Smooth muscle cell (in vitro differentiated cells): Measurements from ENCODE around the gene RNLS. TPM values are rescaled to one million over a fixed set of nuclear protein-coding genes. Genes with fewer than 3 reads are reported as not detected.

Experiments used
- DNase-seq: peaks from one replicate; lab custom pipeline; 2025; ENCODE audit not compliant: unreplicated experiment; lab: John Stamatoyannopoulos, UW
- H2AFZ ChIP-seq: fragments of 200-600 bp; sonication (generic); 2 replicates; pipeline ENCODE4 v1.6.0; 2016; ENCODE audit warnings: antibody characterized with exemption, low read depth, mild to moderate bottlenecking
- H3F3A ChIP-seq: fragments of 200-600 bp; sonication (generic); 2 replicates; pipeline ENCODE4 v1.6.0; 2017; ENCODE audit warnings: antibody characterized with exemption, low read depth
- H3K27ac ChIP-seq: fragments of 200-600 bp; sonication (generic); 2 replicates; pipeline ENCODE4 v1.5.1; 2016; ENCODE audit warnings: low read depth, mild to moderate bottlenecking
- H3K27me3 ChIP-seq: fragments of 200-600 bp; sonication (generic); 2 replicates; pipeline ENCODE4 v1.6.1; 2016; ENCODE audit warnings: low read depth, mild to moderate bottlenecking
- H3K36me3 ChIP-seq: fragments of 200-600 bp; sonication (generic); 2 replicates; pipeline ENCODE4 v1.5.1; 2016; ENCODE audit warnings: low read depth
- H3K4me1 ChIP-seq: fragments of 200-600 bp; sonication (generic); 2 replicates; pipeline ENCODE4 v1.5.1; 2016; ENCODE audit warnings: low read depth
- H3K4me2 ChIP-seq: fragments of 200-600 bp; sonication (generic); 2 replicates; pipeline ENCODE4 v1.6.0; 2016; ENCODE audit warnings: mild to moderate bottlenecking
- H3K4me3 ChIP-seq: fragments of 200-600 bp; sonication (generic); 2 replicates; pipeline ENCODE4 v1.5.1; 2016; ENCODE audit warnings: mild to moderate bottlenecking
- H3K79me2 ChIP-seq: fragments of 200-600 bp; sonication (generic); 2 replicates; pipeline ENCODE4 v1.6.0; 2016; ENCODE audit warnings: low read depth, mild to moderate bottlenecking
- H3K9ac ChIP-seq: fragments of 200-600 bp; sonication (generic); 2 replicates; pipeline ENCODE4 v1.6.0; 2016; ENCODE audit warnings: low read depth
- H3K9me3 ChIP-seq: fragments of 200-600 bp; sonication (generic); replicated peaks from 2 replicates; pipeline ENCODE4 v1.5.1; 2016; ENCODE audit warnings: low read depth
- H4K20me1 ChIP-seq: fragments of 200-600 bp; sonication (generic); 2 replicates; pipeline ENCODE4 v1.6.0; 2016; ENCODE audit warnings: low read depth
- CTCF ChIP-seq: fragments of 200-600 bp; sonication (generic); IDR thresholded peaks from 2 replicates; pipeline ENCODE4 v1.5.1; 2017; ENCODE audit warnings: borderline replicate concordance, mild to moderate bottlenecking, antibody characterized with exemption; ENCODE audit not compliant: insufficient read depth, poor library complexity, severe bottlenecking
- WGBS: methylation state at CpG from one replicate; pipeline ENCODE4 v1.1.7; 2016; ENCODE audit warnings: low lambda C conversion rate; 5-methylcytosine and 5-hydroxymethylcytosine counted together
- polyA plus RNA-seq: library from polyadenylated mRNA; unstranded; fragments of >200 nt; fragmentation: Nextera tagmentation; extraction: Ambion mirVana; gene quantifications from 2 replicates; pipeline ENCODE4 v1.2.1, GENCODE V29; 2016
- total RNA-seq: library from RNA; depleted of rRNA; stranded (reverse); fragments of >200 nt; gene quantifications from 2 replicates; pipeline ENCODE4 v1.2.3, GENCODE V29; 2014

RNLS gene
- total and polyA plus RNA-seq, 2 experiments from 2014 or later = 4.8 to 11.2 TPM

GRCh38 chr10:88512599-88512998 is 70.5 kb downstream of the RNLS start:
- no peak for DNase-seq
- no peak overlapping the region for H3K4me3 ChIP-seq
- H3K9me3 ChIP-seq = no peaks in the 10 kb centered on the region
- WGBS = 67% methylated on average over 2 of the region's 2 CpGs
- no peaks in the 10 kb centered on the region for H3K4me1 ChIP-seq
- no peaks in the 10 kb centered on the region for H3K79me2 ChIP-seq
- no peaks in the 10 kb centered on the region for H3F3A ChIP-seq
- H3K27ac ChIP-seq = no peak overlapping the region
- no peaks in the 10 kb centered on the region for H4K20me1 ChIP-seq
- peaks cover 17% of the 10 kb centered on the region for H3K27me3 ChIP-seq
- no peaks in the 10 kb centered on the region for H3K36me3 ChIP-seq
- no peak overlapping the region for H2AFZ ChIP-seq
- H3K9ac ChIP-seq = no peak overlapping the region
- TF ChIP-seq CTCF = no peak
- H3K4me2 ChIP-seq = no peak overlapping the region

- Histone ChIP-seq H3K9ac (no peak overlapping the region), H4K20me1 (no peaks in the 10 kb centered on the region), H3K27ac (no peak overlapping the region), H3F3A (no peaks in the 10 kb centered on the region), H3K36me3 (no peaks in the 10 kb centered on the region), H3K4me3 (no peak overlapping the region), H3K4me1 (no peaks in the 10 kb centered on the region), H3K79me2 (no peaks in the 10 kb centered on the region), H3K27me3 (peaks cover 14% of the 10 kb centered on the region), H3K4me2 (no peak overlapping the region), H3K9me3 (no peaks in the 10 kb centered on the region), H2AFZ (no peak overlapping the region)
- 61% methylated on average over 3 of the region's 3 CpGs for WGBS
- no peak for DNase-seq
- TF ChIP-seq CTCF = no peak
Observed at GRCh38 chr10:88508796-88509195, 74.3 kb downstream of the RNLS start.

- Histone ChIP-seq H3K9me3 (no peaks in the 10 kb centered on the region), H3K4me2 (no peak overlapping the region), H3K4me3 (no peak overlapping the region), H3K27me3 (peaks cover 14% of the 10 kb centered on the region), H3K79me2 (no peaks in the 10 kb centered on the region), H3K27ac (no peak overlapping the region), H3K36me3 (no peaks in the 10 kb centered on the region), H3K4me1 (no peaks in the 10 kb centered on the region), H3F3A (no peaks in the 10 kb centered on the region), H3K9ac (no peak overlapping the region), H4K20me1 (no peaks in the 10 kb centered on the region), H2AFZ (no peak overlapping the region)
- TF ChIP-seq CTCF = no peak
- DNase-seq = no peak
- WGBS = 71% methylated on average over 3 of the region's 3 CpGs
Observed at GRCh38 chr10:88507826-88508453, 75.2 kb downstream of the RNLS start.

GRCh38 chr10:88507404-88507803 is 75.7 kb downstream of the RNLS start:
- Histone ChIP-seq H3K36me3 (no peaks in the 10 kb centered on the region), H4K20me1 (no peaks in the 10 kb centered on the region), H3K4me2 (no peak overlapping the region), H3K79me2 (no peaks in the 10 kb centered on the region), H3K4me1 (no peaks in the 10 kb centered on the region), H3K4me3 (no peak overlapping the region), H3F3A (no peaks in the 10 kb centered on the region), H3K27me3 (peaks cover 14% of the 10 kb centered on the region), H2AFZ (no peak overlapping the region), H3K9ac (no peak overlapping the region), H3K9me3 (no peaks in the 10 kb centered on the region), H3K27ac (no peak overlapping the region)
- no peak for TF ChIP-seq CTCF
- WGBS = 38% methylated on average over 1 of the region's 1 CpG
- DNase-seq = no peak
